Keratinocyte (primary cell): ENCODE results near the gene CELA1. TPM values are rescaled to one million over a fixed set of nuclear protein-coding genes. Genes with fewer than 3 reads are reported as not detected.

ENCODE experiments used
- DNase-seq: peaks from one replicate; pipeline ENCODE4 v3.0.0-alpha.2; 2011; ENCODE audit warnings: low read depth, missing footprints, low spot score
- FAIRE-seq: peaks from 2 replicates; lab custom pipeline; 2011; peaks lifted over from hg19 to GRCh38; lab: Jason Lieb, UNC
- H2AFZ ChIP-seq: 2 replicates; pipeline ENCODE4 v1.6.0; 2012; ENCODE audit warnings: low read length, control low read depth, inconsistent platforms; ENCODE audit not compliant: control insufficient read depth
- H3K27ac ChIP-seq: 2 replicates; pipeline ENCODE4 v1.5.1; 2011; ENCODE audit warnings: low read length; ENCODE audit not compliant: control insufficient read depth, insufficient read depth
- H3K27me3 ChIP-seq: 3 replicates; pipeline ENCODE4 v1.6.0; 2011; ENCODE audit warnings: low read length; ENCODE audit not compliant: control insufficient read depth, insufficient read depth; ENCODE audit errors: extremely low read depth
- H3K36me3 ChIP-seq, 2 experiments: 2 replicates in 1 of 2; 3 replicates in 1 of 2; pipeline ENCODE4 v1.5.1; 2011; ENCODE audit warnings: low read length in 2 of 2, mild to moderate bottlenecking in 1 of 2; ENCODE audit not compliant: control insufficient read depth in 2 of 2, insufficient read depth in 2 of 2; ENCODE audit errors: extremely low read depth in 1 of 2
- H3K4me1 ChIP-seq: 3 replicates; pipeline ENCODE4 v1.5.1; 2011; ENCODE audit warnings: low read length; ENCODE audit not compliant: control insufficient read depth, insufficient read depth; ENCODE audit errors: extremely low read depth
- H3K4me2 ChIP-seq: 3 replicates; pipeline ENCODE4 v1.6.0; 2011; ENCODE audit warnings: low read depth, low read length; ENCODE audit not compliant: control insufficient read depth, insufficient read depth; ENCODE audit errors: extremely low read depth
- H3K4me3 ChIP-seq, 3 experiments: fragments of 200-600 bp in 1 of 3; sonication (generic) in 1 of 3; 2 replicates in 2 of 3; 3 replicates in 1 of 3; pipeline ENCODE4 v1.5.1; 2011 to 2016; ENCODE audit warnings: low read length in 3 of 3, mild to moderate bottlenecking in 3 of 3, control low read depth in 2 of 3, inconsistent platforms in 1 of 3, low read depth in 1 of 3, mixed read lengths in 1 of 3, mixed run types in 1 of 3, moderate library complexity in 1 of 3; ENCODE audit not compliant: control insufficient read depth in 2 of 3, insufficient read depth in 2 of 3; ENCODE audit errors: extremely low read depth in 1 of 3
- H3K79me2 ChIP-seq: 2 replicates; pipeline ENCODE4 v1.6.0; 2012; ENCODE audit warnings: low read length; ENCODE audit not compliant: control insufficient read depth, insufficient read depth
- H3K9ac ChIP-seq: 3 replicates; pipeline ENCODE4 v1.6.0; 2011; ENCODE audit warnings: low read length; ENCODE audit not compliant: control insufficient read depth, insufficient read depth; ENCODE audit errors: extremely low read depth
- H3K9me1 ChIP-seq: 3 replicates; pipeline ENCODE4 v1.6.0; 2011; ENCODE audit warnings: low read length; ENCODE audit not compliant: control insufficient read depth, insufficient read depth; ENCODE audit errors: extremely low read depth
- H3K9me3 ChIP-seq: 2 replicates; pipeline ENCODE4 v1.5.1; 2012; ENCODE audit warnings: low read depth, low read length; ENCODE audit not compliant: control insufficient read depth
- H4K20me1 ChIP-seq: 3 replicates; pipeline ENCODE4 v1.6.0; 2011; ENCODE audit warnings: low read length; ENCODE audit not compliant: control insufficient read depth, insufficient read depth; ENCODE audit errors: extremely low read depth
- CTCF ChIP-seq, 3 experiments: IDR thresholded peaks in 1 of 3; conservative IDR thresholded peaks in 1 of 3; optimal IDR thresholded peaks in 1 of 3; 2 replicates in 2 of 3; 3 replicates in 1 of 3; pipeline versions ENCODE3 to v1.5.1; 2011; ENCODE audit warnings: low read length in 3 of 3, mild to moderate bottlenecking in 3 of 3, moderate library complexity in 2 of 3, control low read depth in 1 of 3, inconsistent platforms in 1 of 3; ENCODE audit not compliant: insufficient read depth in 2 of 3; ENCODE audit errors: extremely low read depth in 1 of 3
- EZH2 ChIP-seq: IDR thresholded peaks from one replicate; pipeline ENCODE4 v1.6.1; 2012; ENCODE audit warnings: inconsistent platforms, mild to moderate bottlenecking, low read length, moderate library complexity
- dilution Hi-C: fragments of 300-500 bp; cut with MboI; formaldehyde crosslinking; loops from one replicate; pipeline ENCODE4 v1.7.0; 2020; ENCODE audit warnings: low sequenced_read_pairs; ENCODE audit not compliant: extremely low pct_ligation_motif_present
- polyA plus RNA-seq, 5 experiments: library from polyadenylated mRNA; depleted of rRNA in 3 of 5; stranded (reverse) in 3 of 5; stranded (forward) in 1 of 5; unstranded in 1 of 5; fragments of >200 nt; gene quantifications; 1 replicate in 1 of 5; 2 replicates in 3 of 5; 3 replicates in 1 of 5; pipeline versions ENCODE4 v1.2.1 to v1.2.3, GENCODE V29; 2011 to 2012; ENCODE audit warnings: missing spikeins in 2 of 5, low read depth in 1 of 5, low replicate concordance in 1 of 5

The CELA1 gene
- polyA plus RNA-seq, 1 donor (not counting 4 experiments of a cell fraction or from before 2014, with no cell fraction given) = not detected

- H3K4me1 ChIP-seq = peaks cover 4% of the 10 kb centered on the region
- no peaks in the 10 kb centered on the region for H4K20me1 ChIP-seq
- TF ChIP-seq EZH2 (no peak), CTCF (optimal IDR thresholded peaks at IDR 0.05 in 1 of 3, IDR thresholded peaks at IDR 0.05 in 1 of 3, conservative IDR thresholded peaks at IDR 0.05 in 1 of 3; ENCODE audit: extremely low read depth in 1 of 3, insufficient read depth in 2 of 3, low read length in 3 of 3) (no peak)
- H3K9me1 ChIP-seq = no peaks in the 10 kb centered on the region
- DNase-seq (no peak), FAIRE-seq (no peak)
- no peak overlapping the region for H3K4me3 ChIP-seq
- H3K9ac ChIP-seq = no peak overlapping the region
- no peaks in the 10 kb centered on the region for H3K36me3 ChIP-seq
- H3K27ac ChIP-seq = no peak overlapping the region
- no peaks in the 10 kb centered on the region for H3K9me3 ChIP-seq
- H3K79me2 ChIP-seq = no peaks in the 10 kb centered on the region
- no peak overlapping the region for H3K4me2 ChIP-seq
- dilution Hi-C loops = no loop called here
- no peaks in the 10 kb centered on the region for H3K27me3 ChIP-seq
- peak overlapping the region; percentile 41 for H2AFZ ChIP-seq
Observed at GRCh38 chr12:51320695-51321320, 25.7 kb downstream of the CELA1 start.

GRCh38 chr12:51320311-51320694, 26.2 kb downstream of the CELA1 start:
- no peak overlapping the region for H3K4me3 ChIP-seq
- DNase-seq = no peak
- H3K4me2 ChIP-seq = no peak overlapping the region
- no peak overlapping the region for H3K9ac ChIP-seq
- H3K9me1 ChIP-seq = no peaks in the 10 kb centered on the region
- H3K27ac ChIP-seq = no peak overlapping the region
- no peaks in the 10 kb centered on the region for H3K27me3 ChIP-seq
- H3K4me1 ChIP-seq = peaks cover 4% of the 10 kb centered on the region
- dilution Hi-C loops = no loop called here
- H3K36me3 ChIP-seq = no peaks in the 10 kb centered on the region
- no peak for FAIRE-seq
- H3K9me3 ChIP-seq = no peaks in the 10 kb centered on the region
- H4K20me1 ChIP-seq = no peaks in the 10 kb centered on the region
- no peaks in the 10 kb centered on the region for H3K79me2 ChIP-seq
- H2AFZ ChIP-seq = no peak overlapping the region
- no peak for TF ChIP-seq EZH2
- no peak for TF ChIP-seq CTCF (optimal IDR thresholded peaks at IDR 0.05 in 1 of 3, IDR thresholded peaks at IDR 0.05 in 1 of 3, conservative IDR thresholded peaks at IDR 0.05 in 1 of 3; ENCODE audit: extremely low read depth in 1 of 3, insufficient read depth in 2 of 3, low read length in 3 of 3)
